Activated T-cell treated with anti-CD3 and anti-CD28 coated beads for 48 hours (primary cell): ENCODE data around the gene GJA4.

ENCODE experiments used
- DNase-seq: peaks from one replicate; pipeline ENCODE4 v3.0.0-alpha.2; 2020; ENCODE audit warnings: low read depth

Gene GJA4

GRCh38 chr1:34839526-34840305, 46.9 kb downstream of the GJA4 start:
- no peak for DNase-seq

GRCh38 chr1:34840426-34840825, 47.6 kb downstream of the GJA4 start:
- no peak for DNase-seq

GRCh38 chr1:34842073-34842472, 49.3 kb downstream of the GJA4 start:
- no peak for DNase-seq

- no peak for DNase-seq
Measured at GRCh38 chr1:34842952-34843371, 50.2 kb downstream of the GJA4 start.

GRCh38 chr1:34843392-34844251, 50.8 kb downstream of the GJA4 start:
- no peak for DNase-seq

- DNase-seq = no peak
Measured at GRCh38 chr1:34844252-34844634, 51.4 kb downstream of the GJA4 start.
